ENCODE measurements around the gene ITGA1. TPM values are rescaled to one million over a fixed set of nuclear protein-coding genes. Genes with fewer than 3 reads are reported as not detected.
A peak's percentile ranks its signal among the peaks of the same experiment; 100 is the strongest.
"Not testable (repeated sequence)": the region's sequence is repeated elsewhere in the genome, so short reads cannot be mapped to it uniquely, and the experiment has no call there.

ITGA1 gene
- total RNA-seq, 1 donor from 2014 or later: 374 TPM

- no peak for DNase-seq (ENCODE audit: low spot score)
Observed at GRCh38 chr5:52829664-52830063, 41.9 kb downstream of the ITGA1 start.

GRCh38 chr5:52830650-52831049 lies 42.9 kb downstream of the ITGA1 start:
- peak; percentile 58 for DNase-seq (ENCODE audit: low spot score)

GRCh38 chr5:52831786-52832511 lies 44.2 kb downstream of the ITGA1 start:
- DNase-seq (ENCODE audit: low spot score): no peak

- DNase-seq (ENCODE audit: low spot score): no peak
Observed at GRCh38 chr5:52834320-52834719, 46.6 kb downstream of the ITGA1 start.

- no peak for DNase-seq (ENCODE audit: low spot score)
Observed at GRCh38 chr5:52837068-52837467, 49.4 kb downstream of the ITGA1 start.

- DNase-seq (ENCODE audit: low spot score): no peak
Observed at GRCh38 chr5:52837591-52838001, 49.9 kb downstream of the ITGA1 start.

- no peak for DNase-seq (ENCODE audit: low spot score)
Observed at GRCh38 chr5:52838326-52839015, 50.8 kb downstream of the ITGA1 start.

- DNase-seq (ENCODE audit: low spot score): no peak
Observed at GRCh38 chr5:52839285-52839684, 51.6 kb downstream of the ITGA1 start.

- DNase-seq (ENCODE audit: low spot score): peak; percentile 46
Observed at GRCh38 chr5:52840277-52841050, 52.7 kb downstream of the ITGA1 start.

GRCh38 chr5:52841114-52841513 lies 53.4 kb downstream of the ITGA1 start:
- DNase-seq (ENCODE audit: low spot score): no peak

- no peak for DNase-seq (ENCODE audit: low spot score)
Observed at GRCh38 chr5:52842111-52842510, 54.4 kb downstream of the ITGA1 start.

- peak; percentile 58 for DNase-seq (ENCODE audit: low spot score)
Observed at GRCh38 chr5:52844885-52845284, 57.2 kb downstream of the ITGA1 start.

- peak; percentile 65 for DNase-seq (ENCODE audit: low spot score)
Observed at GRCh38 chr5:52846182-52846842, 58.6 kb downstream of the ITGA1 start.

GRCh38 chr5:52848688-52849087 lies 61.0 kb downstream of the ITGA1 start:
- DNase-seq (ENCODE audit: low spot score): not testable (repeated sequence)

GRCh38 chr5:52849544-52849943 lies 61.8 kb downstream of the ITGA1 start:
- DNase-seq (ENCODE audit: low spot score): no peak

GRCh38 chr5:52853650-52854049 lies 65.9 kb downstream of the ITGA1 start:
- DNase-seq (ENCODE audit: low spot score): no peak

GRCh38 chr5:52854301-52854700 lies 66.6 kb downstream of the ITGA1 start:
- DNase-seq (ENCODE audit: low spot score): no peak

GRCh38 chr5:52854949-52855348 lies 67.2 kb downstream of the ITGA1 start:
- no peak for DNase-seq (ENCODE audit: low spot score)

- DNase-seq (ENCODE audit: low spot score): no peak
Observed at GRCh38 chr5:52856564-52856963, 68.8 kb downstream of the ITGA1 start.

- peak; percentile 82 for DNase-seq (ENCODE audit: low spot score)
Observed at GRCh38 chr5:52859628-52860027, 71.9 kb downstream of the ITGA1 start.

- DNase-seq (ENCODE audit: low spot score): no peak
Observed at GRCh38 chr5:52861368-52861767, 73.7 kb downstream of the ITGA1 start.
